A549 (cell line): ENCODE data around the gene RELT. TPM values are rescaled to one million over a fixed set of nuclear protein-coding genes. Genes with fewer than 3 reads are reported as not detected.
A peak's percentile ranks its signal among the peaks of the same experiment; 100 is the strongest.

Experiments
- ATAC-seq, 2 experiments: fragments of 200-7000 bp in 1 of 2; fragments of >200 bp in 1 of 2; cut with Nextera tagmentation in 1 of 2; cut with Tn5 transposase in 1 of 2; 3 replicates each; pipeline versions ENCODE4 v1.8.0 to v1.9.1; 2018 to 2020; ENCODE audit warnings: mild to moderate bottlenecking in 1 of 2, moderate library complexity in 1 of 2
- CTCF ChIA-PET: fragments of 300-600 bp; sonication (Branson Sonifier 250); formaldehyde crosslinking; extraction: SDS; loops from one replicate; lab custom pipeline; 2021; ENCODE audit warnings: antibody characterized with exemption, inconsistent platforms; lab: Yijun Ruan, JAX
- POLR2A ChIA-PET: fragments of 350-600 bp; formaldehyde crosslinking; extraction: SDS; loops from one replicate; lab custom pipeline; 2021; ENCODE audit warnings: antibody characterized with exemption, inconsistent platforms; lab: Yijun Ruan, JAX
- DNase-seq, 2 experiments: peaks; one replicate each; pipeline versions ENCODE4 v3.0.0 to v3.0.0-alpha.2; 2011 to 2016; ENCODE audit warnings: low read depth in 1 of 2, low spot score in 1 of 2
- FAIRE-seq: peaks from 2 replicates; lab custom pipeline; 2011; peaks lifted over from hg19 to GRCh38; lab: Jason Lieb, UNC
- H3K27ac ChIP-seq, 2 experiments: fragments of >200 bp; sonication (Bioruptor Twin); formaldehyde crosslinking; 3 replicates each; pipeline ENCODE4 v1.5.1; 2016 to 2017
- H3K4me1 ChIP-seq: fragments of >200 bp; sonication (Bioruptor Twin); formaldehyde crosslinking; 3 replicates; pipeline ENCODE4 v1.6.1; 2016
- H3K4me2 ChIP-seq: fragments of >200 bp; sonication (Bioruptor Twin); formaldehyde crosslinking; 3 replicates; pipeline ENCODE4 v1.6.1; 2016
- H3K4me3 ChIP-seq: fragments of >200 bp; sonication (Bioruptor Twin); formaldehyde crosslinking; 3 replicates; pipeline ENCODE4 v1.5.1; 2016
- H3K9me3 ChIP-seq: fragments of >200 bp; sonication (Bioruptor Twin); formaldehyde crosslinking; 3 replicates; pipeline ENCODE4 v1.6.1; 2016
- CBX8 ChIP-seq: fragments of 200-600 bp; sonication (generic); IDR thresholded peaks from 2 replicates; pipeline ENCODE4 v1.6.1; 2016
- CEBPB ChIP-seq, 2 experiments: fragments of >200 bp in 1 of 2; sonication (Bioruptor Twin) in 1 of 2; formaldehyde crosslinking in 1 of 2; IDR thresholded peaks; 2 replicates each; pipeline ENCODE4 v1.6.1; 2012 to 2016
- CHD2 ChIP-seq: fragments of 150-350 bp; IDR thresholded peaks from 2 replicates; pipeline ENCODE4 v1.6.1; 2014; ENCODE audit warnings: low read length; ENCODE audit not compliant: partially characterized antibody
- CTCF ChIP-seq: fragments of >200 bp; sonication (Bioruptor Twin); formaldehyde crosslinking; IDR thresholded peaks from 3 replicates; pipeline ENCODE4 v1.5.1; 2016
- EHF ChIP-seq: fragments of 250-450 bp; sonication (Bioruptor Pico); IDR thresholded peaks from 2 replicates; pipeline ENCODE4 v1.5.0; 2020; ENCODE audit warnings: mild to moderate bottlenecking
- EHMT2 ChIP-seq: fragments of 200-600 bp; sonication (generic); IDR thresholded peaks from 2 replicates; pipeline ENCODE4 v1.6.1; 2016; ENCODE audit warnings: antibody characterized with exemption, low read depth, mild to moderate bottlenecking, moderate library complexity
- FOSL2 ChIP-seq, 2 experiments: fragments of 450-650 bp in 1 of 2; fragments of >200 bp in 1 of 2; sonication (Bioruptor Twin) in 1 of 2; formaldehyde crosslinking; IDR thresholded peaks; 2 replicates each; pipeline versions ENCODE4 v1.5.0 to v1.6.1; 2016 to 2020; ENCODE audit warnings: mild to moderate bottlenecking in 1 of 2, moderate library complexity in 1 of 2
- HES2 ChIP-seq: fragments of >200 bp; sonication (Bioruptor Twin); formaldehyde crosslinking; IDR thresholded peaks from 2 replicates; pipeline ENCODE4 v1.6.1; 2016
- HOXA7 ChIP-seq: fragments of 250-450 bp; sonication (Bioruptor Pico); IDR thresholded peaks from 2 replicates; pipeline ENCODE4 v1.5.0; 2020; ENCODE audit warnings: mild to moderate bottlenecking, moderate library complexity
- HOXB5 ChIP-seq: fragments of 250-450 bp; sonication (Bioruptor Pico); IDR thresholded peaks from 2 replicates; pipeline ENCODE4 v1.5.0; 2020; ENCODE audit warnings: mild to moderate bottlenecking, moderate library complexity
- JUNB ChIP-seq: fragments of >200 bp; sonication (Bioruptor Twin); formaldehyde crosslinking; IDR thresholded peaks from 2 replicates; pipeline ENCODE4 v1.6.1; 2016
- MAX ChIP-seq: IDR thresholded peaks from 2 replicates; pipeline ENCODE4 v1.6.1; 2012
- MYC ChIP-seq: IDR thresholded peaks from 2 replicates; pipeline ENCODE4 v1.6.1; 2012; ENCODE audit warnings: mild to moderate bottlenecking, inconsistent platforms, low read length, improper control_type of control experiment, borderline replicate concordance
- PBX3 ChIP-seq: IDR thresholded peaks from 2 replicates; pipeline ENCODE4 v1.6.1; 2012
- POLR2A ChIP-seq: IDR thresholded peaks from 2 replicates; pipeline ENCODE4 v1.6.1; 2012; ENCODE audit warnings: mild to moderate bottlenecking, low read length
- RAD21 ChIP-seq, 2 experiments: fragments of >200 bp in 1 of 2; sonication (Bioruptor Twin) in 1 of 2; formaldehyde crosslinking in 1 of 2; IDR thresholded peaks in 1 of 2; conservative IDR thresholded peaks in 1 of 2; 2 replicates in 1 of 2; 3 replicates in 1 of 2; pipeline ENCODE4 v1.6.1; 2012 to 2018; ENCODE audit warnings: inconsistent platforms in 1 of 2
- RARB ChIP-seq: fragments of 250-450 bp; sonication (Bioruptor Pico); IDR thresholded peaks from 2 replicates; pipeline ENCODE4 v1.8.0; 2021; ENCODE audit warnings: mild to moderate bottlenecking, moderate library complexity
- RFX5 ChIP-seq: fragments of 450-650 bp; IDR thresholded peaks from 2 replicates; pipeline ENCODE4 v1.7.1; 2014; ENCODE audit warnings: antibody characterized with exemption, mild to moderate bottlenecking, moderate library complexity
- SMC3 ChIP-seq: fragments of >200 bp; sonication (Bioruptor Twin); formaldehyde crosslinking; IDR thresholded peaks from 3 replicates; pipeline ENCODE4 v1.6.1; 2018; ENCODE audit warnings: inconsistent platforms
- USF2 ChIP-seq: fragments of 450-650 bp; IDR thresholded peaks from 2 replicates; pipeline ENCODE4 v1.6.1; 2014; ENCODE audit warnings: antibody characterized with exemption
- ZFP36 ChIP-seq: fragments of 450-650 bp; IDR thresholded peaks from 2 replicates; pipeline ENCODE4 v1.6.1; 2014; ENCODE audit warnings: borderline replicate concordance; ENCODE audit not compliant: partially characterized antibody
- ZSCAN20 ChIP-seq: fragments of 250-450 bp; sonication (Bioruptor Pico); IDR thresholded peaks from 2 replicates; pipeline ENCODE4 v1.8.0; 2022; ENCODE audit warnings: mild to moderate bottlenecking, moderate library complexity
- WGBS: methylation state at CpG from one replicate; pipeline ENCODE4 v1.1.6; 2017; ENCODE audit errors: missing lambda C conversion rate; 5-methylcytosine and 5-hydroxymethylcytosine counted together
- polyA plus RNA-seq, 4 experiments: library from polyadenylated mRNA; depleted of rRNA in 3 of 4; stranded (reverse); fragments of >200 nt; fragmentation: RNase III in 1 of 4; extraction: RNeasy Plus Mini Kit Qiagen cat#74134 plus additional on column Dnase treatment in 1 of 4; gene quantifications; 2 replicates in 3 of 4; 3 replicates in 1 of 4; pipeline ENCODE4 v1.2.3, GENCODE V29; 2011 to 2017

RELT gene
- polyA plus RNA-seq, 2 of the 4 experiments (the other 2 are of a cell fraction), result 2.9 to 5.2 TPM

GRCh38 chr11:73334384-73335203, 41.6 kb upstream of the RELT start:
- POLR2A ChIA-PET, result interaction anchor here (2.8 kb wide), 1 partner anchor 27 kb away, joined by 39 read pairs; the partner anchor contains the start of gene ARHGEF17
- H3K4me3 ChIP-seq, result no peak overlapping the region
- no peak for FAIRE-seq
- CTCF ChIA-PET, result interaction anchor here (0.8 to 10.6 kb wide), 29 partner anchors 10 to 618 kb away, joined by 3 to 527 read pairs (median 5); partner anchors contain the start of gene ARHGEF17
- peak; percentile 48 to 77 for ATAC-seq
- WGBS, result 26% methylated on average over 6 of the region's 6 CpGs
- H3K9me3 ChIP-seq, result no peaks in the 10 kb centered on the region
- peak overlapping the region; percentile 62 to 80 for H3K27ac ChIP-seq
- no peak for TF ChIP-seq JUNB
- no peak for TF ChIP-seq ZSCAN20
- TF ChIP-seq FOSL2 (IDR thresholded peaks at IDR 0.05), result 0 out of 2 replicates have a peak, but pooled peaks have one; percentile 26
- TF ChIP-seq FOSL2 (CRISPR knock-in tag; IDR thresholded peaks at IDR 0.05), result peak; percentile 69
- no peak for TF ChIP-seq MAX
- TF ChIP-seq MYC, result no peak
- DNase-seq, result peak; percentile 51 to 83
- peak overlapping the region; percentile 64 for H3K4me2 ChIP-seq
- peaks cover 38% of the 10 kb centered on the region for H3K4me1 ChIP-seq

- peaks cover 38% of the 10 kb centered on the region for H3K4me1 ChIP-seq
- peak overlapping the region; percentile 64 for H3K4me2 ChIP-seq
- 28% methylated on average over 4 of the region's 4 CpGs for WGBS
- ATAC-seq (peak; percentile 72 to 83), FAIRE-seq (no peak), DNase-seq (peak; percentile 73 to 93)
- H3K27ac ChIP-seq, result peak overlapping the region; percentile 62 to 80
- CTCF ChIA-PET, result interaction anchor here (0.5 to 10.6 kb wide), 46 partner anchors 9 to 619 kb away, joined by 3 to 527 read pairs (median 4); partner anchors contain the start of gene ARHGEF17
- TF ChIP-seq SMC3 (peak; percentile 88), MAX (peak; percentile 57; the same call in 1 of the 2 replicates), POLR2A (no peak), PBX3 (no peak), USF2 (no peak), RAD21 (conservative IDR thresholded peaks at IDR 0.05 in 1 of 2, IDR thresholded peaks at IDR 0.05 in 1 of 2) (peak; percentile 93 to 95), MYC (peak; percentile 86), CTCF (peak; percentile 97)
- H3K4me3 ChIP-seq, result no peak overlapping the region
- no peaks in the 10 kb centered on the region for H3K9me3 ChIP-seq
- POLR2A ChIA-PET, result interaction anchor here (2.8 kb wide), 1 partner anchor 28 kb away, joined by 39 read pairs; the partner anchor contains the start of gene ARHGEF17
These were observed 40.8 kb upstream of the RELT start for GRCh38 chr11:73335204-73335923.

- no peak for FAIRE-seq
These were observed 38.4 kb upstream of the RELT start for GRCh38 chr11:73337846-73338245.

More at GRCh38 chr11:73337846-73338245, 38.4 kb upstream of the RELT start:
- ATAC-seq (no peak), DNase-seq (no peak)
- Histone ChIP-seq H3K4me3 (no peak overlapping the region), H3K4me2 (no peak overlapping the region), H3K4me1 (peaks cover 26% of the 10 kb centered on the region), H3K27ac (no peak overlapping the region), H3K9me3 (no peaks in the 10 kb centered on the region)
- ChIA-PET CTCF (interaction anchor here (0.6 to 10.6 kb wide), 7 partner anchors 18 to 323 kb away, joined by 3 to 527 read pairs (median 23); partner anchors contain the start of gene ARHGEF17), POLR2A (interaction anchor here (1.8 kb wide), 1 partner anchor 31 kb away, joined by 11 read pairs; no protein-coding TSS in a partner anchor)
- 95% methylated on average over 2 of the region's 2 CpGs for WGBS
- TF ChIP-seq CEBPB (IDR thresholded peaks at IDR 0.05) (no peak), RARB (CRISPR knock-in tag) (no peak), EHF (CRISPR knock-in tag) (no peak), HES2 (no peak), MYC (no peak), CBX8 (no peak), CHD2 (no peak), RFX5 (no peak), ZFP36 (no peak), HOXB5 (no peak), EHMT2 (no peak), ZSCAN20 (no peak), HOXA7 (CRISPR knock-in tag) (no peak)
